BJ (cell line): ENCODE data around the gene IGFL2. TPM values are rescaled to one million over a fixed set of nuclear protein-coding genes. Genes with fewer than 3 reads are reported as not detected.
"Not testable (repeated sequence)": the region's sequence is repeated elsewhere in the genome, so short reads cannot be mapped to it uniquely, and the experiment has no call there.

Experiments
- CTCF ChIA-PET: fragments of 350-600 bp; formaldehyde crosslinking; extraction: SDS; loops from one replicate; lab custom pipeline; 2021; ENCODE audit warnings: antibody characterized with exemption, inconsistent platforms; lab: Yijun Ruan, JAX
- POLR2A ChIA-PET: fragments of 300-600 bp; sonication (Branson Sonifier 250); formaldehyde crosslinking; extraction: SDS; loops from one replicate; lab custom pipeline; 2021; ENCODE audit warnings: antibody characterized with exemption; lab: Charles Lee
- DNase-seq: peaks from one replicate; pipeline ENCODE4 v3.0.0-alpha.2; 2011; ENCODE audit warnings: low read depth
- H3K27me3 ChIP-seq: 2 replicates; pipeline ENCODE4 v1.6.0; 2011; ENCODE audit warnings: low read length; ENCODE audit not compliant: control insufficient read depth, insufficient read depth
- H3K36me3 ChIP-seq: 2 replicates; pipeline ENCODE4 v1.5.1; 2011; ENCODE audit warnings: low read length; ENCODE audit not compliant: control insufficient read depth, insufficient read depth
- H3K4me3 ChIP-seq: 2 replicates; pipeline ENCODE4 v1.5.1; 2011; ENCODE audit warnings: low read depth, mild to moderate bottlenecking, control low read depth, low read length
- polyA plus RNA-seq: library from polyadenylated mRNA; depleted of rRNA; stranded (reverse); fragments of >200 nt; gene quantifications from 2 replicates; pipeline ENCODE4 v1.2.3, GENCODE V29; 2011
- TF ChIP-seq, protein P1 (sequence below): IDR thresholded peaks from 2 replicates; pipeline ENCODE4 v1.5.1; 2011; ENCODE audit warnings: low read depth, mild to moderate bottlenecking, control low read depth, inconsistent platforms, low read length, moderate library complexity; ENCODE audit not compliant: insufficient read depth

The IGFL2 gene
- polyA plus RNA-seq, 1 experiment: not detected

DNA sequence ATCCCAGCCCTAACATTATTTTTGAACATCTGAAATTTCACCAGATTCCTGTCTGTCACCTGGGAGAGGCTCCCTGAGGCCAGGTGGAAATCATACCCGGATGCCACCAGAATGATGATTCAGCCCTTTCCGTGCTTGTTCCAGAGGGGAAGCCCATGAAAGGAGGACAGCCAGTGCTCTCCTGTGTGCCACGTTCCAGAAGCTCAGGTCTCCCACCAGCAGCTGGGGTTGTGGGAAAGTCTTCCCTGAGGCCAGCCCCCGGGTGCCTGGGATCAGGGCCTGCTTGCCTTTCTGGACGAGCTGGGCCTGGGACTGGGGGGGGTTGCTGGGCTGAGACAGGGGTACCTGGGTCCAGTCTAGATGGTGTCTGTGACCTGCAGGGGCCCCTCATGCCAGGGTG, 56.0 kb downstream of the IGFL2 start:
- Histone ChIP-seq H3K4me3 (no peak overlapping the region), H3K27me3 (peaks cover 18% of the 10 kb centered on the region), H3K36me3 (no peaks in the 10 kb centered on the region)
- CTCF ChIA-PET: interaction anchor here (1.0 to 3.7 kb wide), 2 partner anchors 15 to 120 kb away, joined by 4 to 15 read pairs; no protein-coding TSS in a partner anchor
- DNase-seq: no peak
- POLR2A ChIA-PET: no interaction called here
- TF ChIP-seq, protein P1, sequence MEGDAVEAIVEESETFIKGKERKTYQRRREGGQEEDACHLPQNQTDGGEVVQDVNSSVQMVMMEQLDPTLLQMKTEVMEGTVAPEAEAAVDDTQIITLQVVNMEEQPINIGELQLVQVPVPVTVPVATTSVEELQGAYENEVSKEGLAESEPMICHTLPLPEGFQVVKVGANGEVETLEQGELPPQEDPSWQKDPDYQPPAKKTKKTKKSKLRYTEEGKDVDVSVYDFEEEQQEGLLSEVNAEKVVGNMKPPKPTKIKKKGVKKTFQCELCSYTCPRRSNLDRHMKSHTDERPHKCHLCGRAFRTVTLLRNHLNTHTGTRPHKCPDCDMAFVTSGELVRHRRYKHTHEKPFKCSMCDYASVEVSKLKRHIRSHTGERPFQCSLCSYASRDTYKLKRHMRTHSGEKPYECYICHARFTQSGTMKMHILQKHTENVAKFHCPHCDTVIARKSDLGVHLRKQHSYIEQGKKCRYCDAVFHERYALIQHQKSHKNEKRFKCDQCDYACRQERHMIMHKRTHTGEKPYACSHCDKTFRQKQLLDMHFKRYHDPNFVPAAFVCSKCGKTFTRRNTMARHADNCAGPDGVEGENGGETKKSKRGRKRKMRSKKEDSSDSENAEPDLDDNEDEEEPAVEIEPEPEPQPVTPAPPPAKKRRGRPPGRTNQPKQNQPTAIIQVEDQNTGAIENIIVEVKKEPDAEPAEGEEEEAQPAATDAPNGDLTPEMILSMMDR: no peak

DNA sequence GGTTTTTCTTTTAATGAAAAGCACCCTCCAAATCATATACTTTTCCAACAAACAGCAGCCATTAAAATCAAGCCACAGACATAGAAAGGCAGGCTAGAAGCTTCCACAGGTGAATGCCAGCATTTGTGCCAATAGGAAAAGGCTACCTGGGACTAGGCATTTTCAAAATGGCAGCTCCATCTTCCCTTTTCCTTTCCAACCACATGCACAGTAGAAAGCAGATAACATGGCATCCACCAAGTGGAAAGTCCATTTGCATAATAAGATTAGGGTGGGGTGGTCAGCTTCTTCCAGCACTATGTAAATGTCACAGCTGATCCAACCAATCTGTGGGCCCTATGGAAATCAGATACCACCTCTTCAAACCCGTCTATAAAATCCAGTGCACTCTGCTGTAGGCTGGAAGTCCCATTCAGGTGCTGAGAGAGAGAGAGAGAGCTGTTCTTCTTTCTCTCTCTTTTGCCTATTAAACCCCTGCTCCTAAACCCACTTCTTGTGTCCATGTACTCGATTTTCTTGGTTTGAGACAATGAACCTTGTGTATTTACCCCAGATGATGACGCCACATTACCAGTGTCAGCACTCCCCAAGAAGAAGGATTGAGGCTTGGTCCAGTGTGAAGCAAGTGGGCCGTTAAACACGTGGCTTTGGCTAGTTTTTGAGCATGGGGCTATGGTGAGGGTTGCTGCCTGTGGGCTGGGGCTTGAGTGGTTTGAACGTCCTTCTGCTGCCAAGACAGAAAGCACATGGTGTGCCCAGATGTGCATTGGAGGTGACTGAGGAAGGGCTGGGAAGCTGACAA, 57.3 kb downstream of the IGFL2 start:
- ChIA-PET CTCF (interaction anchor here (3.7 kb wide), 1 partner anchor 16 kb away, joined by 15 read pairs; no protein-coding TSS in a partner anchor), POLR2A (no interaction called here)
- Histone ChIP-seq H3K27me3 (peaks cover 17% of the 10 kb centered on the region), H3K4me3 (no peak overlapping the region), H3K36me3 (no peaks in the 10 kb centered on the region)
- TF ChIP-seq, protein P1: no peak
- no peak for DNase-seq

DNA sequence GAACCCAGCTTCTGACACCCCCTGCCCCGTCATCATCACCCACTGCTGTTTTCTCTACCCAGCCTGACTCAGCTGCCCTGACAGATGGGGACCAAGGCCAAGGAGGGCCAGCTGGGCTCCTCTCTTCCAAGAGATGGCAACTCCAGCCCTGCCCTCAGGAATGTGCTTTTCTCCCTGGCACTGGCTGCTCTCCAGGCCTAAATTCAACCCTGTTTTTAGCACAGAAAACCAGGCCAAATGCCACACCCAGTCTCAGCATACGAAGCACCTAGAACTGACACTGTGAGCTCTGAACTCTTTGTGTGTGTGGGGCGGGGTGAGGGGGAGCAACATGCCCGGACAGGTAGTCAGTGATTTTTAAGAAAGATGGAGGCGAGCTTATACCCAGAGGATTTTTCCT, 58.1 kb downstream of the IGFL2 start:
- H3K27me3 ChIP-seq: peaks cover 14% of the 10 kb centered on the region
- no peaks in the 10 kb centered on the region for H3K36me3 ChIP-seq
- TF ChIP-seq, protein P1: no peak
- POLR2A ChIA-PET: no interaction called here
- H3K4me3 ChIP-seq: no peak overlapping the region
- no peak for DNase-seq
- CTCF ChIA-PET: interaction anchor here (3.7 kb wide), 1 partner anchor 17 kb away, joined by 15 read pairs; no protein-coding TSS in a partner anchor

DNA sequence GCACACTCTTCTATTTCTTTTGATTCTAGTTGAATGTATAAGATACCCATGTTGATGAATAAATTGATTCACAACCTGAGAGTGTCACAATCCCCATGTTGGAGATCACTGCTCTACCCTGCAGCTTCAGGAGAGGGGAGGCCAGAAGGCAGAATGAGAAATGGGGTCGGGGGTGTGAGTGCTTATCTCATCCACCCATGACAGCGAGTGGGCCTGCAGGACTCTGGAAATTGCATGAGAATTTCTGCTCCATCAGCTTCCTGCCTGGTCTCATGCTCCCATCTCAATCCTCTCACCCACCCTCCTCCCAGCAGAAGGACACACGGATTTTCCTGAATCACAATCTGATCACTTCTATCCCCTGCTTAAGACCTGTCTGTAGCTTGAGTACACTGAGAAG, 58.6 kb downstream of the IGFL2 start:
- ChIA-PET POLR2A (no interaction called here), CTCF (interaction anchor here (0.6 to 3.7 kb wide), 2 partner anchors 17 to 195 kb away, joined by 4 to 15 read pairs; no protein-coding TSS in a partner anchor)
- DNase-seq: no peak
- Histone ChIP-seq H3K36me3 (no peaks in the 10 kb centered on the region), H3K27me3 (peaks cover 13% of the 10 kb centered on the region), H3K4me3 (no peak overlapping the region)
- TF ChIP-seq, protein P1: no peak

DNA sequence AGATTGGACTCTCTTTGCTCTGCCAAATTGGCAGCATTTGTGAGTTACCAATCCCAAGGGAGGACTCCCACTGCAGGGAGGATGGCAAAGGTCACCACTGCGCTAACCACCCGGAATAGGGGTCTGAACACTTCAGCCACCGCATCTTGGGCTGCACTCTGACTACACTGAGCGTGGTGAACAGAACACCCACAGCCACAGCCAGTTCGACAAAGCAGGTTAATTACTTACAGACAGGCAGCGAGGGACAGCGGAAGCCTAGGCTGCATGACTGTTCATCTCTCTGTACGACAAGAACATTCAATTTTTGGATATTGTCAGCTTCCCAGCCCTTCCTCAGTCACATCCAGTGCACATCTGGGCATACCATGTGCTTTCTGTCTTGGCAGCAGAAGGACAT, 59.8 kb downstream of the IGFL2 start:
- peaks cover 12% of the 10 kb centered on the region for H3K27me3 ChIP-seq
- DNase-seq, H3K4me3 ChIP-seq, POLR2A ChIA-PET, H3K36me3 ChIP-seq: not testable (repeated sequence)
- CTCF ChIA-PET: interaction anchor here (0.9 kb wide), 1 partner anchor 58 kb away, joined by 3 read pairs; no protein-coding TSS in a partner anchor
